ENCODE measurements around the gene BNC2. TPM values are rescaled to one million over a fixed set of nuclear protein-coding genes. Genes with fewer than 3 reads are reported as not detected.

Gene BNC2
- 27.5 and 27.6 TPM in 2 replicates for total RNA-seq

DNA sequence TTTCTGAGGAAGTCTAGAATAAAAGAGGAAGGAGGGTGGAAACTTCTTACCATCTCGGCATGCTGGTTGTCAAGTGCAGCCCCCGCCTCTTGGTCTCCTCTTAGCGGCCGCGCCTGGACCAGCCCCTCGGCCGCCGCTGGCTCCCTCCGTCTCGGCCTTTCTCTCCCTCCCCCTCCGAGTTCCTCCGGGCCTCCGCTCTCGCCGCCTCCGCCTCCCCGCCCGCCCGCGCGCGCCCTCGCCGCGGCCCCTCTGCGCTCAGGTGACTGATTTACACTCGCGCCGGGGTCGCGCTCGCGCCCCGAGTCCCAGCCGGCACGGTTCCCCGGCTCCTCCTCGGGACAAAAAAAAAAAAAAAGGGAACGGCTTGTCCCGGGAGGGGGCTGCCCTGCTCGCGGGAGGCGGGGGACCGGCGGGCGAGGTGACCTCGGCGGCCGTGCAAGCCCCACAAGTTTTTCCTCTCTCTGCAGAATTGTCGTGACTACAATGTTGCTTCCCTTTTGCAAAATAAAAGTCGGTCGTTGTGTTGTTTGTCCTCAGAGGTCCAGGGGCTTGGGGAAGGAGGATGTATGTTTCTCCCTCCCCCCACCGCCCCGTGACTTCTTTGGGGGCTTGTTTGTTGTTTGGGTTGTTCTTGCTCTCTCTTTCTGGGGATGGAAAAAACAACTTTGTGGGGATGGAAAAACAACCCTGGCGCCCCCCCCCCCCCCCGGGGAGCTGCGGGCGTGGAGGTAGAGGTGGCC, at the start of gene BNC2:
Gene BNC2, minus strand, starts transcription at position 75 of the 740 bp plus-strand sequence. Its CDS starts 22 bp downstream, at position 53.

